ENCODE data around the gene PDCD4.

The PDCD4 gene

DNA sequence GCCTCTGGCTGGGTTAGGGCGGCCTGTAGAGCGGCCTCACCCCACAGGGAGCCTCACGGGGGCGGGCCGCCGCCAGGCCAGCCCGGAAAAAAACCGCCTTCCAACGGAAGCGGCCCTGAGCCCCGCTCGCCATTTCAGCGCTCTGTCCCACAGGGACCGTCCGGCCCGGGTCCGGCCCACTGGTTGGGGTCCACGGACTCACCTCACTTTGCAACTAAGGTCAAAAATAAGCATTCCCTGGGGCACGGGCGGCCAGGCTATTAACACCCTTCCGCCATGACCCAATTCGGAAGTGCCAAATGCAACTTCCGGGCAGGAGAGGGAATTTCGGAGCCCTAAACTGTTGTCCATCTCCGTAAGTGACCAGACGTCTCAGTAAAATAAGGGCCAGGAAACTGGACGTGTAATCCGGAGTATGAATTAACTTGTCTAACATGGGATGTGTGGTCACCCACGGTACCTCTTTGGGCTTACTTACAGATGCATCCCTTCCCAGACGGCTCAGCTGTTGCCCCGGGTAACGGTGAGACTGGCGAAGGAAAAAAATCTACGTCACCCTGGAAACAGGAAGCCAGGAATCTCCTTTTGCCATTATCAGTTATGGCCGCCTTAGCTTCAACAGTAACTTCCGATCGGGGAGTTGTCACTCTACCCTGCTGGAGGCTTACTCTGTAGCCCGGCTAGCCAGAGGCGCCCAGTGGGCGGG is 47.1 kb downstream of the PDCD4 start, which contains the start of gene BBIP1:
TSS of gene BBIP1 (minus strand) at position 538 of the 706 bp plus-strand sequence. CDS start 1,023 bp downstream, outside the sequence.
- peak; percentile 5 for TF ChIP-seq CTCF (IDR thresholded peaks at IDR 0.05; ENCODE audit: poor library complexity, severe bottlenecking)
- Histone ChIP-seq H3K36me3 (ENCODE audit: low read depth) (0 out of 2 replicates have a peak, but pooled peaks cover 5% of the 10 kb centered on the region), H3K27me3 (ENCODE audit: insufficient read depth, poor library complexity, severe bottlenecking) (no peaks in the 10 kb centered on the region), H3K9me3 (ENCODE audit: severe bottlenecking) (no peaks in the 10 kb centered on the region), H3K4me3 (ENCODE audit: severe bottlenecking) (peak within 1 kb of the TSS; percentile 97), H3K27ac (ENCODE audit: poor library complexity, severe bottlenecking) (peak within 1 kb of the TSS; percentile 80), H3K4me1 (ENCODE audit: insufficient read depth, poor library complexity, severe bottlenecking) (peaks cover 22% of the 10 kb centered on the region)
- DNase-seq (ENCODE audit: low spot score), result no peak
- peak; percentile 91 for ATAC-seq (ENCODE audit: low read depth)

DNA sequence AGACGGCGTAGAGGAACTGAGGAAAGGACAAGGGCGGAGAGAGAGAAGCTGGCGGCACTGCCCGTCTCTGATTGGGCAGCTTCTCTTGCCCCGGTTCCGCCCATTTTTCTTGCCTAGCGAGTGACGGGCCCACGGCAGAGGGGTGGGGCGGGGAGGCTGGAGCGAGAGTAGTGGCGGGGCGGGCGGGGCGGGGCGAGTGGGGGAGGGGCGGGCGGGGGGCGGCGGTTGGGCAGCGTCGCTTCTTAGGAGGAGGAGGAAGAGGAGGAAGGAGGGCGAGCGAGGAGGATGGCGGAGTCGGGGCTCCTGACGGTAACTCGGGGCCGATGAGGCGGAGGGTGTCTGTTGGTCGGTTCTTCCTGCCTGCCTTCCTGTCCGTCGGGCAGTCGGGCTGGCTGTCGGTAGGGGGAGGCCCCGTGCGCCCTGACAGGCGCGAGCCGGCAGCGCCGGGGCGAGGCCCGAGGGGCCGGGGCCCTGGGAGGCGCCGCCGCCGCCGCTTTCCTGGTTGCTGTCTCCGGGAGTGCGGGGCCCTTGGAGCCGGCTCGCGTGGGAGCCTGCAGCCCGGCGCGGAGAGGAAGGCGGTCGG is 47.7 kb downstream of the PDCD4 start, which contains the start of gene SHOC2:
TSS of gene SHOC2 (plus strand) at position 256 of the 583 bp plus-strand sequence. CDS start 44,755 bp downstream, outside the sequence.
- H3K36me3 ChIP-seq (ENCODE audit: low read depth), result 0 out of 2 replicates have a peak, but pooled peaks cover 5% of the 10 kb centered on the region
- peak; percentile 99 for DNase-seq (ENCODE audit: low spot score)
- H3K27ac ChIP-seq (ENCODE audit: poor library complexity, severe bottlenecking), result peak within 1 kb of the TSS; percentile 80
- H3K27me3 ChIP-seq (ENCODE audit: insufficient read depth, poor library complexity, severe bottlenecking), result no peaks in the 10 kb centered on the region
- peak within 1 kb of the TSS; percentile 97 for H3K4me3 ChIP-seq (ENCODE audit: severe bottlenecking)
- H3K4me1 ChIP-seq (ENCODE audit: insufficient read depth, poor library complexity, severe bottlenecking), result peaks cover 22% of the 10 kb centered on the region
- TF ChIP-seq CTCF (IDR thresholded peaks at IDR 0.05; ENCODE audit: poor library complexity, severe bottlenecking), result no peak
- ATAC-seq (ENCODE audit: low read depth), result peak; percentile 43
- H3K9me3 ChIP-seq (ENCODE audit: severe bottlenecking), result no peaks in the 10 kb centered on the region

GRCh38 chr10:110919971-110920881 is 48.5 kb downstream of the PDCD4 start:
- Histone ChIP-seq H3K27ac (ENCODE audit: poor library complexity, severe bottlenecking) (peak overlapping the region; percentile 80), H3K36me3 (ENCODE audit: low read depth) (0 out of 2 replicates have a peak, but pooled peaks cover 5% of the 10 kb centered on the region), H3K4me3 (ENCODE audit: severe bottlenecking) (peak overlapping the region; percentile 97), H3K9me3 (ENCODE audit: severe bottlenecking) (no peaks in the 10 kb centered on the region), H3K4me1 (ENCODE audit: insufficient read depth, poor library complexity, severe bottlenecking) (peaks cover 22% of the 10 kb centered on the region), H3K27me3 (ENCODE audit: insufficient read depth, poor library complexity, severe bottlenecking) (no peaks in the 10 kb centered on the region)
- DNase-seq (ENCODE audit: low spot score) (no peak), ATAC-seq (ENCODE audit: low read depth) (no peak)
- TF ChIP-seq CTCF (IDR thresholded peaks at IDR 0.05; ENCODE audit: poor library complexity, severe bottlenecking), result no peak

GRCh38 chr10:110923856-110924493 is 52.2 kb downstream of the PDCD4 start:
- no peak for DNase-seq (ENCODE audit: low spot score)
- no peaks in the 10 kb centered on the region for H3K9me3 ChIP-seq (ENCODE audit: severe bottlenecking)
- peaks cover 20% of the 10 kb centered on the region for H3K4me1 ChIP-seq (ENCODE audit: insufficient read depth, poor library complexity, severe bottlenecking)
- no peak overlapping the region for H3K27ac ChIP-seq (ENCODE audit: poor library complexity, severe bottlenecking)
- 0 out of 2 replicates have a peak, but pooled peaks cover 4% of the 10 kb centered on the region for H3K36me3 ChIP-seq (ENCODE audit: low read depth)
- H3K4me3 ChIP-seq (ENCODE audit: severe bottlenecking), result no peak overlapping the region
- H3K27me3 ChIP-seq (ENCODE audit: insufficient read depth, poor library complexity, severe bottlenecking), result no peaks in the 10 kb centered on the region
- TF ChIP-seq CTCF (IDR thresholded peaks at IDR 0.05; ENCODE audit: poor library complexity, severe bottlenecking), result no peak
- ATAC-seq (ENCODE audit: low read depth), result no peak

All from RWPE2 (cell line).